NCI-H510A treated with DMSO at 0.1 percent for 48 hours (cell line): ENCODE results near the gene FOXG1.

Experiments used
- DNase-seq: peaks from one replicate; lab custom pipeline; 2025; lab: John Stamatoyannopoulos, UW

The FOXG1 gene

GRCh38 chr14:28766469-28766955, at the start of gene FOXG1:
TSS of gene FOXG1 (plus strand) at chr14:28766787. CDS start at chr14:28767280, 493 bp downstream.
- DNase-seq: peak; percentile 95

- DNase-seq: no peak
These were observed 47.5 kb upstream of the FOXG1 start for GRCh38 chr14:28719130-28719529.

- DNase-seq: no peak
These were observed 35.2 kb upstream of the FOXG1 start for GRCh38 chr14:28731358-28731757.

GRCh38 chr14:28742171-28742846, 24.3 kb upstream of the FOXG1 start:
- DNase-seq: no peak

GRCh38 chr14:28744126-28744525, 22.5 kb upstream of the FOXG1 start:
- DNase-seq: no peak

GRCh38 chr14:28745176-28745575, 21.4 kb upstream of the FOXG1 start:
- DNase-seq: no peak

GRCh38 chr14:28746247-28746646, 20.3 kb upstream of the FOXG1 start:
- DNase-seq: no peak

GRCh38 chr14:28751467-28752058, 15.0 kb upstream of the FOXG1 start:
- DNase-seq: peak; percentile 71

- peak; percentile 64 for DNase-seq
These were observed 12.2 kb upstream of the FOXG1 start for GRCh38 chr14:28754209-28754985.

- no peak for DNase-seq
These were observed 11.3 kb upstream of the FOXG1 start for GRCh38 chr14:28755198-28755815.

- no peak for DNase-seq
These were observed 10.7 kb upstream of the FOXG1 start for GRCh38 chr14:28755884-28756268.

GRCh38 chr14:28756269-28756883, 10.2 kb upstream of the FOXG1 start:
- no peak for DNase-seq

GRCh38 chr14:28756884-28757570, 9.6 kb upstream of the FOXG1 start:
- DNase-seq: no peak

- DNase-seq: no peak
These were observed 8.8 kb upstream of the FOXG1 start for GRCh38 chr14:28757786-28758185.

GRCh38 chr14:28758253-28758884, 8.2 kb upstream of the FOXG1 start:
- no peak for DNase-seq

- DNase-seq: no peak
These were observed 7.5 kb upstream of the FOXG1 start for GRCh38 chr14:28758885-28759652.

- no peak for DNase-seq
These were observed 6.8 kb upstream of the FOXG1 start for GRCh38 chr14:28759653-28760313.

GRCh38 chr14:28760431-28760996, 6.1 kb upstream of the FOXG1 start:
- DNase-seq: no peak
